ENCODE results near the gene HPGDS.
"Not testable (repeated sequence)": the region's sequence is repeated elsewhere in the genome, so short reads cannot be mapped to it uniquely, and the experiment has no call there.

HPGDS gene

DNA sequence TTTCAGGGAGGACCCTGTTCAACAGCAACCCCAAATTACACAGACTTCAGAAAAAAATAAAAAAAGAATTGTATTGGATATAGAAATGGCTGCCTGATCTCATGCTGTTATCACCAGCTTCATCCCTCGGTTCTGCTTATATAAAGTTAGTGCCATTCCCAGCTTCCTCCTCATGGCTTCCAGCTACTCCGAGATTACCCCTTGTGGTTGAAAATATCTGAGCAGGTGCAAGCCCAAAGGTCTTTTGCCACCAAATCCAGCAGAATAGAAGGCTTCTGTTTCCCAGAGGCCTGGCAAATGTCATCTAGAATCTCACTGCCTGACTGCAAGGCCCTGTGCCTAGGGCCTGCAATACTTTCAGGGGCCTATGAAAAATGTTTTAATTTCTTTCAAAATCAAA lies 13.8 kb upstream of the HPGDS start:
- no peak for DNase-seq

DNA sequence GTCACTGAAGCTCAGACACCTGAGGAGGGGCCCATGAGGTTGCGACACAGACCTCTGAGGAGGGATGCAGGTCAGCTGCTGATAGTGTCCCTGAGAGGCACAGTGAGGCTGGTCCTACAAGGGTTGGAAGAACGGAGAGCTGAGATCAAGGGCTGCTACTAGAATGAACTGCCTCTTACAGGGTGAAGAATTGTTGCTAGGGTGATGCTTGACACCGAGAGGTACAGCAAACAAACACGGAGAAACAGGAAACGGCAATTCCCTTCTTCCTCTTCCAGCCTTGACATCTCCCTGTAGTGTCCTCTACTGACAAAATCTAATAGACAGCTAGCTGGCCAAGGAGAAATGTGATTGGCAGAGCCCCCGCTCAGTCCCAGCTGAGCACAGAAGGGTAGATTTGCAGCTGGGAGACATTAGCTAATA lies 11.8 kb upstream of the HPGDS start:
- DNase-seq: peak in 1 of 2 donors; percentile 25

DNA sequence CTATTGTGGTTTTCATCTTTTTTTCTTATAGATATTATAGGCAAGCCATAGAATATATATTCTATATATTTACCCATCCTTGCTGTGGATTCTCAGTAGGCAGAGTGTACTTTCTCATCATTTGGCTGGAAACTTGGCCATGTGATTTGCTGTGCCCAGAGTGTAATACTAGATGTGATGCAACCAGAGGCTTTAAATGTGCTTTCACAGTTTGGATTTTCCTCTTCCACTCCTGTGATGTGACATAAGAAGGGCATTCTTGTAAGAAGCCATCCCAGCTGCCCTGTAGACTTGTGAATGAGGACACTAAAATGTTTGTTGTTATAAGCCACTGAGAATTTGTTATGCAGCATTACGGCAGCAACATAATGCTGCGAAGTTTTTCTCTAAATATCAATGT lies 10.4 kb upstream of the HPGDS start:
- DNase-seq: peak; percentile 88 to 91

DNA sequence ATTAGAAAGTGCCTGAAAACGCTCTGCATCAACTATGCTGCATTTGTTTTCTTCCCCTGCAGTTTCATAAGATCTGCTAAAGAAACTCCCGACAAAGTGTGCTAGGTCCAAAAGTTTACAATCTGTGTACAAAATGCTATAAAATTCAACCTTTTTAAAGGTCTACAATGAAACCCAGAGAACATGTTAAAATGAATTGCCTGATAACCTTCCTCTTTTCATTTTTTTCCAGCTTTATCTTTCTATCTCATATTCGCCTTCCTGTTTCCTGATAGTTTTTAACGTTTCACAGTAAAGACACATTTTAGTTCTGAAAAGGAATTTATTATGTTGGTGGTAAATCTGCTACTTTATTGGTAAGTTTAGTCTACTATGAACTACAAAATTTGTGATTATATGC lies 9.5 kb upstream of the HPGDS start:
- no peak for DNase-seq

DNA sequence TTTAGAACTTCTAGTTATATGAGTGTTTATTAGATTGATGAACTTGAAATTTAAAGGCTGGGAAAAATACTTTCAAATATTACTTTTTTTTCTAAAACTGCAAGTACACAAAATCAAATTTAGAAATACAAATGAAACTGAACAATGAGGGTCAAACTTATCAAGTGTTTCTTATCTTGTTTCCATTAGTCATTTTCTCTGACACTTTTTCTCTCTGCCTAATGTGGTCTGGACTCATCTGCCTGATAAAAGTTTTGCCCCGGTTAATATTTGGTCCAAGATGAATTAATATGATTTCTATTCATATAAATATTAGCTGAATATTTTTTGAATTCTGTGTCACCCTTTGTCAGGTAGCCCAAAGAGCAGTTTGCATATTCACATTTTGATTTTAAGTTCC lies 8.7 kb upstream of the HPGDS start:
- no peak for DNase-seq

DNA sequence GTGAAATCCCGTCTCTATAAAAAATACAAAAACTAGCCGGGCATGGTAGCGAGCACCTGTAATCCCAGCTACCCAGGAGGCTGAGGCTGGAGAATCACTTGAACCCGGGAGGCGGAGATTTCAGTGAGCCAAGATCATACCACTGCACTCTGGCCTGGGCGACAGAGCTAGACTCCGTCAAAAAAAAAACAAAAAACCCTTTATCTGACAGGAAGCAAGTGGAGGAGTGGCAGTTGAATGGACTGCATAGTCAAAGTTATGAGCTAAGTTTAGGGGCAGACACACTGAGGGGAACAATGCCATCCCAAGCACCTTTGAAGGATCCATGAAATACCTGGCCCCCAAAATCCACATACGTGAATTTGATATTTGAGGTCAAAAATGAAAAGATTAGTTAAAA lies 7.5 kb upstream of the HPGDS start:
- no peak for DNase-seq

DNA sequence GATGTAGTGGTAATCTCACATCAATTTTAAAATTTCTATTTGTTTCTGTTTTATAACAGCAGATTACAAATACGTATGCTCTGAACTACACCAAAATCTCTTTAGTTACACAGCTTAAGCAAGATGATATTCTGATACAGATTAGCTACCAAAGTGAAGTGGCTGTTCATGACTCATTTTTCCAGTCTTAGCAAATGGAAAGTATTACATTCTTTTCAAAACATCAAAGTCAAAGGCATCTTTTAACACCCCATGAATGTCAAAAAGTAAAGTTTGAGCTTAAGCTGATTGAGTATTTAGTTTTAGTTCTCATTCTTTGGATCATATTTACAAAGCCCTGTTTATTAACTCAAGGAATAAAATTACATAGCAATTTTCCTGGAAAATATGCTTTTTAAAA lies 6.6 kb upstream of the HPGDS start:
- DNase-seq: no peak

DNA sequence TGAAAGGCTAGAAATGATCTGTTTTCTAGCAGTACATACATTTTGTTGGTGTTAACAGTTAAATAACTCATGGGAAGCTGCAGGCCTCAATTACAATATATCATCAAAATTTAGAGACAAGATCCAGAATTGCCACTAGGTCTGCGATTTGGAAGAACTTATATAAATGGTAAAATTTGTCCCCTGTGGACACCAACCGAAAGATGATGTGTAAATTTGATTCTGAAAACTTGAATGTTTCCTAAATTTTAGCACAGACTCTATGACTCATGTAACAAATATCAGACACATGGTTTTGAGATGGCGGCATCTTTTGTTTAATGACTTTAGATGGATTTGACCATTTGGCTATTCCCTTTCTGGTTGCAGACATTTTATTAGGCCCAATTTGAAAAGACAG lies 6.0 kb upstream of the HPGDS start:
- no peak for DNase-seq

DNA sequence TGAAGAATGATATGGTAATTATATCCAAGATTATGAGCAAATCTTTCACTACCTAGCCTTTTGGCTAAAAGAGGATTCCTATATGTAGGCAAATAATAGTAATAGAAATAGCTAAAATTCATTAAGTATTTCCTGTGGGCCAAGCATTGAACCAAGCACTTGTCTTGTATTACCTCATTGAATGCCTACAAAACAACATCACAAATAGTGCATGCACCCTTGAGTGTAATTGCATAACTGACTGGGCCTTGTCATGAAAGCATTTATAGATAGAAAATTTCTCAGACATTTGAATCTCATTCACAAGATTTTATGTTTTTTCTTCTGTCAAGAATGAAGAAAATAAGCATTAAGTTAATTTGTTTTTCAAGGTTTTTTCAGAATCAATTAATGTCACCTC lies 3.9 kb upstream of the HPGDS start:
- peak in 1 of 2 donors; percentile 31 for DNase-seq

DNA sequence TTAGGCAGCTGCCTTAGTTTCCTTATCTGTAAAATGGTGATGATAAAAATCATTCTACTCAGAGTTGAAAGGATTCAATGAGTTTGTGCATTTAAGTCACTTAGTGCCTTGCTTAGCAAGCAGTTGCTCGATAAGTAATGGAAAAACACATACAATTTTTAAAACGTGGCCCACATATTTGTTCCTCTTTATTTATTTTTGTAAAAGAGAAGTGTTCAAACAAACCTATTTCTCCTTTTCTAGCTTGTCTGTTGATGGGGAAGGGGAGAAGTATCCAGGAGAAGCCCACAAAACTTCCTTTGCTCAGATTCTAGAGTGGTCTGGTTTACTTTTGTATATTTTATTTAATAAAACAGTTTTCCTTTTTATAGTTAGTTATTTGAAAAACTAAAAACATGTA lies 3.3 kb upstream of the HPGDS start:
- DNase-seq: peak; percentile 43 to 44

DNA sequence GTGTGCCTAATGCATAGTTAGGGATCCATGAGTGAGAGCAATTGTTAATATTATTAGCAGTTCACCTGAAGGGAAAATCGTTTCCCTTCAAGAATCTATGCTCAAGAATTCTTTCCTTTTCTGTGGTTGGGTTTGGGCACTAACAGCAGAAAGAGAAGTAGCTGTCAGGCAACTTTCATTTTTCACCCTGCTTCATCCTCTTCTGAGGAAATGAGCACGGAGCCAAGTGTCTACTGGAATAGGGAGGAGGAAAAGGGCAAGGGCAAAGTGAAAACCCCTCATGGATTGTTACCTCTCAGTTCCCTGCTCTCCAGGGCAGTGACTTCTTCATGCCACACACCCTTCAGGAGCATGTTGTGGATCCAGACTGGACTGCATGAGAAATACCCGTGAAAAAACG lies 2.6 kb upstream of the HPGDS start:
- DNase-seq: peak; percentile 35 to 43

DNA sequence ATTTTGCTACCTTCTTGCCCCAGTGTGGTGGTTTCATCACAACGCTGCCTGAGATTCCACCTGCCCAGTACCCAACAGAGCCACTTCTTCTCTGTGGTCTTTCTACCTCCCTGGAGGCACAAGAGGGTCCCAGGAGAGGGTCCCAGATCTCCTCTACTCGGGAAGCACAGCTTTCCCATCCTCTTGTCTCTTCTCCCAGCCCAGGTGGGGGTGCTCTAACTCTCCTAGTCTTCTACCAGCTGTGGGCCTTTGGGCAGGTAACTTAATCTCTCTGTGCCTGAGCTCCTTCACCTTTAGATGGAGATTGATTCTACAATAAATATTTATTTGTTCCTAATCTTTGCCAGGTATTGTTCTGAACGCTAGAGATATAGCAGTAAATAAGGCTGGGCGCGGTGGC lies 1.8 kb upstream of the HPGDS start:
- no peak for DNase-seq

DNA sequence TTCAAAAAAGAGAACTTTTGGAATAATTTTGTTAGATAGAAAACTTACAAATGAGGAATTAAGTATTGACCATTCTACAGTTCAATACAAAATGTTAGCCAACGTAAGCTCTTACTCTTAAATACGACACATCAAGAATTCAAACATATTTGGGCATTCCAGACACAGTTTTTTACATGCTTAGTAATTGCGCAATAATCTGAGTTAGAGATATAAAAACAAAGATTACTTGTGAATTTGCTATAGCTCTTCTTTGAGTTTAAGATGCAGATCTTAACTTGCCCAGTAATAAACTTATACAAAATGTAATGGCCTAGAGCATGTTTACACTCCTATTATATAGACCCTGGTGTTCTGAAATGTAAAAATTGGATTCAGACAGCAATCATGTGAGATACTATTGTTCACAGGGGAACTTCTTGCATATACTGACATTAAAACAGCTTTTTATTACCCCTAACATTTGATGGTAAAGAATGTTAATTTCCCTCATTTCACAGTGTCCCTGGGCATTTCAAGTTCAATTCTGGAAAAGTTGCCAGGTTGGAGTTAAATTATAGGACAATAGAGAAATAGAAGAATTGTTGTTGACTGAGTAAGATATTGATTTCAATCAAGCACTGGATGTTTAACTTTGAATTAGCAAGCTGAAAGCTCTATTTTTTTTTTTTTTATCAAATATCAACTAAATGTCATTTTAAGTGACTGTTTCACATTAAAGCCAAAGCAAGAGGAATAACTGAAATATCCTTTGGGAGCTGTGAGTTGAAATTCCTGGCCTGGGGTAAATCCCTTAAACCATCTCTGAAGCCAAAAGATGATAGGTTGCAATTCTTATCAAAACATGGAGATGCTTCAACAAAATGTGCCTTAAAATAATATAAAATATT lies 910 bp downstream of the HPGDS start:
- peak in 1 of 2 donors; percentile 22 for DNase-seq

DNA sequence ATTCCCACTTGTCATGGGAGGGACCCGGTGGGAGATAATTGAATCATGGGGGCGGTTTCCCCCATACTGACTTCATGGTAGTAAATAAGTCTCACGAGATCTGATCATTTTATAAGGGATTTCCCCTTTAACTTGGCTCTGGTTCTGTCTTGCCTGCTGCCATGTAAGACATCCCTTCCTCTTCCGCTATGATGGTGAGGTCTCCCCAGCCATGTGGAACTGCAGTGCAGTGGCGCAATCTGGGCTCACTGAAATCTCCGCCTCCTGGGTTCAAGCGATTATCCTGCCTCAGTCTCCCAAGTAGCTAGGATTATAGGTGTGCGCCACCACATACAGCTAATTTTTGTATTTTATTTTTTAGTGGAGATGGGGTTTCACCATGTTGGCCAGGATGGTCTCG lies 2.9 kb downstream of the HPGDS start:
- DNase-seq: peak; percentile 51 to 56

DNA sequence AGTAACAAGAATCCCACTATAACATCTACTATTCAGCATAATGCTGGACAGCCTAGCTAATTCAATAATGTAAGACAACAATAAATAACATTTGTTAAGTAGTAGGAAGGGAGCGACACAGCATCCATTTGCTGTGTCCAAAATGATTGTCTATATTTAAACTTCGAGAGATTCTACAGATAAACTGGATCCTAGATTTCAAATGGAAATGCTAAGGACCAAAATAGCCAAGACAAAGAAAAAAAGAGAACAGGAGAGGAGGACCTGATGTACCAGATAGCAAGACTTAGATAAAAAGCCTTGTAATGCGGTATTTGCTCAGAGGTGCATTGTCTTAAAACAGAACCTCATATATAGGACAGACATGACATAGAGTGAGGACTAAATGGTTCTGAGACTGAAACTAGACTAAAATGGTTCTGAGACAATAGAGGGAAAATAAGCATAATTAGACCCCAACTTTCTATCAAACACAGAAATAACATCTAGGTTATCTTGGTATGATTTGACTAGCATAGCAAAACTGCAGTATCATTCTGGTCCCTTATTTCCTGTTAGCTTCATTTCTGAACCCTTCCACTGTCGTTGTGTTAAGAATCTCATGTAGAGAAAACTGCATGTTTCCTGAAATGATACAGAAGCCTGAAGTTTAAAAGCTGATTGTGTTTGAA lies 3.8 kb downstream of the HPGDS start:
- DNase-seq: no peak

DNA sequence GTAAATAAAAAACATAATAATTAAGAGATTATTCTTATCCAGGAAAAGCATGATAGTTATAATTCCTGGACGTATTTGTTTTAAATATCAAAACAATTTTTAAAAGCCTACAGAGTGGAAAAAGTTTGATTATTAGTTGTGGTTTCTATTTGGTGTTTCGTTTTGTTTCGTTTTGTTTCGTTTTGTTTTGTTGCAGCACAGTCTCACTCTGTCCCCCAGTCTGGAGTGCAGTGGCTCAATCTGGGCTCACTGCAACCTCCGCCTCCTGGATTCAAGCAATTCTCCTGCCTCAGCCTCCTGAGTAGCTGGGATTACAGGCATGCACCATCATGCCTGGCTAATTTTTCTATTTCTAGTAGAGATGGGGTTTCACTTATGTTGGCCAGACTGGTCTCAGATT lies 5.8 kb downstream of the HPGDS start:
- not testable (repeated sequence) for DNase-seq

DNA sequence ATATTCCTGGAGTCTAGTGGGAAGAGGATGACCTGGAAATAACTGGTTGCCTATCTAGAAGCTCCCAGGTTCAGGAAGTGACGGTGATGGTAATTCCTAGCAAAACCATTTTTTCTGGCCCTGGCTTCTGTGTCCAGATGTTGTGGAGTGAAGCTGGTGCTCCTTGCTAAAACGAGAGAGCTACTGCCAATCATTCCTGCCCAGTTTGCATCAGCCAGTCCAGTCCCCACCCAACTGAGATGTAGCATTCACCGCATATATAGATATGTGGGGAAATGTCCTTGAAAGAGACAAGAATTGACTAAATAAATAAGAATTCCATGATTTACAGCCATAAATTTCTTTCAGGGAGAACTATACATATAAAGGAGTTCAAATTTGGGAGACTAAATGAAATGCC lies 6.3 kb downstream of the HPGDS start:
- DNase-seq: no peak

DNA sequence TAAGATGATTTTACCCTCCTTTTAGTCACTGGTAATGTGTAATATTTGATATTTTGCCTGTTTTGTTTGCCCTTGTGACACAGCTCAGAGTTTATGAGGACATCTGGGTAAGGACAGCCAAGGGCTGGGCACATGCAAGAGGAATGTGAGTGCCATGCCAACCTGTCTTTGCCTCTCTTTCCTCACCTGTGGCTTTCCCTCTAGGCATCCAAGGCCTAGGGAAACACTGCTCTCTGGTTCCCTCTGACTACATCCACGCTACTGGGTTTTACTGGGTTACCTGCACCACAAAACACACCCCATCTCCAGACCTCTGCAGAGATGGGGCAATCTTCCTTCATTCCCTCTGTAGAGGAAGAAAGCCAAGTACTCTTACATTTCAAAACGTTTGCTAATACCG lies 7.7 kb downstream of the HPGDS start:
- no peak for DNase-seq

DNA sequence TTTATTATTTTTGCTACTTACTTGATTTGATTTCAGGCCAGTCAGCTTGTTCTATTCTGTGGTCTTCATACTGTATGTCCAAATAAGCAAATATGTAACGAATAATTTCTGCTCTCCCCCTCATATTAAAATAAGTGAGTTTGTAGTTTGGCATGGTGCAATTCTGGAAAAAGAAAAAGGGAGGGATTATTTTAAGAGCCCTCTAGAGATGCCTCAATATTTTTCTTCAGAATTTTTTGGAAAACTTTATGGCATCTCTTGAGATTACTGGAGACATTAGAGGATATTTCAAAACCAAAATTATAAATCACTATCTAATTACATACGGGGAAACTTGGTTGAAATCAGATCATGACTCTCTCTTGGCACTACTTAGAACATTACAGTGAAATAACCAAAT lies 8.2 kb downstream of the HPGDS start:
- DNase-seq: no peak

DNA sequence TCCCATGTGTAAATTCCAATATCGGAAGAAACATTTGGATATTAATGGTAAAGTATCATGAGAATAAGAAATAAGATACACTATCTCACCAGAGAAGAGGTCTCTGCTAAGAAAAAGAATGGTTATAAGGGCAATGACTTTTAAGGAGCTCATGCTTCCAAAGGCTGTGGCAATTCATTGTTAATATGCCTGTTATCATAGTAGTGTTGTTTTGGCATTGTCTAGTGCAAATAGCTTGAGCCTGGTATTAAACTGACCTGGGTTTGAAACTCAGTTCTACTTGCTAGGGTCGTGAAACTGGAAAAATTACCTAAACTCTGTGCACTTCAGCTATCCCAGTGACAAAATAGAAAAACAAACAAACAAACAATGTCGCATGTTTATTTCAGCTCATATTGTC lies 8.8 kb downstream of the HPGDS start:
- no peak for DNase-seq

DNA sequence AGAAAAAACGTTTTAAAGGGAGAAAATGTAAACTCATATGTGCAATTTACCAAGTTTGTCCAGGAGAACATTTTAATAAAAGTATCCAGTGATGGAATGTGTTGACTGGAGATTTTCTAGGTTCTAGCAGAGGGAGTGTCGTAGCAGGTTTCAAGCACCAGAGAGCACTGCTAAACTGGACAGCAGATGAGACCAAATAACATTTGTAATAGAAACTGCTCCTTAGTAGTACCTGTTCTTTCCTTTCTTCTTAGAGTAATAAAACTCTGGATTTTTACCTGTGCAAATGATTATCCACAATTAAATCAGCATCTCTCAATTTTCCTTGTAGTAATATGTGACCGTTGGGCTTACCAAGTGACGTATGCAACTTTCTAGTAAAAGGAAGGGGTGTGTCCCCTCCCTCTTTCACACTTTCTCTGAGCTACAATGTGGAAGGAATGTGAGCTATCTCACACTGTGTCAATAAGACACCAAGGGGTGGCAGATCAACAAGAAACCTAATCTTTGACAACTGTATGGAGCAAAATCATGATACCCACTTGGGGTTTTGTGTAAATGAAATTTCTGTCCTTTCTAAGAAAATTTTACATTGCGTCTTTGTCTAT lies 9.5 kb downstream of the HPGDS start:
- no peak for DNase-seq

DNA sequence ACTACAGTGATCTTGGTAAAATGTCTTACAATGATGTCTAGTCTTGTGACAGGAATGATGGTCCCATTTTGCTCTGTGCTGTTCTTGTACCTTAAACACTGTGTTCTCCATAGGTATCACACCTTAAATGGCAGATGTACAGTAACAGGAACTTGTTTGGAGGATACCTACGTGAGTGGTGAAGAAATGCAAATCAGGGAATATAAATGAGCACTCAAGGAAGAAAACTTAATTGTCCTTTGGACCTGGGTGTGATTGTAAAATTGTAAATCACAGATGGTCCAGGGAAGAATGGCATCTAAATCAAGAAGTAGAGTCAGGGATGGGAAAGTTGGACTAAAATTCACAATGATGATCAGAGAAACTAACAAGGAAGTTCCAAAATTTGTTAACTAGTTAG lies 12.7 kb downstream of the HPGDS start:
- DNase-seq: no peak

DNA sequence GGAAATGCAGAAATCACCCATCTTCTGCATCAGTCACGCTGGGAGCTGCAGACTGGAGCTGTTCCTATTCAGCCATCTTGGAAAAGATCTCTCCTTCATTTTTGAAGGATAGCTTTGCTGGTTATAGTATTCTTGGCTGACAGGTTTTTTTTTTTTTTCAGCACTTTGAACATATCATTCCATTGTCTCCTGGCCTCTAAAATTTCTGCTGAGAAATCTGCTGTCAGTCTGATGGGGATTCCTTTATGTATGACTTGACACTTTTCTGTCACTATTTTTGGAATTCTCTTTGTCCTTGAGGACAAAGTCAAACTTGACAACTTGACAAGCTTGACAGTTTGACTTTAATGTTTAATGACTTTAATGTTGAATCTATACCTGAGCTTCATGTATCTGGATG lies 16.8 kb downstream of the HPGDS start:
- DNase-seq: no peak

DNA sequence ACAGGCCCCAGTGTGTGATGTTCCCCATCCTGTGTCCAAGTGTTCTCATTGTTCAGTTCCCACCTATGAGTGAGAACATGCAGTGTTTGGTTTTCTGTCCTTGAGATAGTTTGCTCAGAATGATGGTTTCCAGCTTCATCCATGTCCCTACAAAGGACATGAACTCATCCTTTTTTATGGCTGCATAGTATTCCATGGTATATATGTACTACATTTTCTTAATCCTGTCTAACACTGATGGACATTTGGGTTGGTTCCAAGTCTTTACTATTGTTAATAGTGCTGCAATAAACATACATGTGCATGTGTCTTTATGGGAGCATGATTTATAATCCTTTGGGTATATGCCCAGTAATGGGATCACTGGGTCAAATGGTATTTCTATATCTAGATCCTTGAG lies 22.7 kb downstream of the HPGDS start:
- DNase-seq: not testable (repeated sequence)

Measured in inflammatory macrophage treated with lipopolysaccharide for 1 hour (primary cell).